ENCODE data around the gene NOXRED1.
"Not testable (repeated sequence)": the region's sequence is repeated elsewhere in the genome, so short reads cannot be mapped to it uniquely, and the experiment has no call there.

NOXRED1 gene

GRCh38 chr14:77423423-77423822, at the start of gene NOXRED1:
Gene NOXRED1 (minus strand): TSS chr14:77423523. CDS start chr14:77422889, 634 bp downstream.
- DNase-seq: no peak

- DNase-seq: no peak
Measured at GRCh38 chr14:77470224-77470870, 47.0 kb upstream of the NOXRED1 start.

- no peak for DNase-seq
Measured at GRCh38 chr14:77469539-77469938, 46.2 kb upstream of the NOXRED1 start.

GRCh38 chr14:77469067-77469505, 45.8 kb upstream of the NOXRED1 start:
- no peak for DNase-seq

GRCh38 chr14:77467801-77468200, 44.5 kb upstream of the NOXRED1 start:
- no peak for DNase-seq

- DNase-seq: peak; percentile 56
Measured at GRCh38 chr14:77459072-77459723, 35.9 kb upstream of the NOXRED1 start.

- DNase-seq: no peak
Measured at GRCh38 chr14:77458249-77458950, 35.1 kb upstream of the NOXRED1 start.

- peak; percentile 100 for DNase-seq
Measured at GRCh38 chr14:77457522-77458248, 34.4 kb upstream of the NOXRED1 start, which contains the start of the genes AHSA1 and VIPAS39. Gene AHSA1 (plus strand): TSS chr14:77458093. CDS start chr14:77458190, 97 bp downstream. Gene VIPAS39 (minus strand): TSS chr14:77457601. CDS start chr14:77454102, 3,499 bp downstream.

GRCh38 chr14:77457115-77457521, 33.8 kb upstream of the NOXRED1 start:
- DNase-seq: no peak

- DNase-seq: no peak
Measured at GRCh38 chr14:77455966-77456640, 32.8 kb upstream of the NOXRED1 start.

GRCh38 chr14:77442196-77442595, 18.9 kb upstream of the NOXRED1 start:
- no peak for DNase-seq

GRCh38 chr14:77439861-77440260, 16.5 kb upstream of the NOXRED1 start:
- DNase-seq: no peak

GRCh38 chr14:77438596-77438995, 15.3 kb upstream of the NOXRED1 start:
- DNase-seq: no peak

- DNase-seq: no peak
Measured at GRCh38 chr14:77436042-77436441, 12.7 kb upstream of the NOXRED1 start.

GRCh38 chr14:77426396-77426795, 3.1 kb upstream of the NOXRED1 start:
- DNase-seq: no peak

GRCh38 chr14:77424862-77425261, 1.5 kb upstream of the NOXRED1 start:
- DNase-seq: no peak

- DNase-seq: no peak
Measured at GRCh38 chr14:77421201-77421600, 2.1 kb downstream of the NOXRED1 start.

GRCh38 chr14:77416836-77417235, 6.5 kb downstream of the NOXRED1 start:
- no peak for DNase-seq

GRCh38 chr14:77416098-77416497, 7.2 kb downstream of the NOXRED1 start:
- DNase-seq: not testable (repeated sequence)

- not testable (repeated sequence) for DNase-seq
Measured at GRCh38 chr14:77415403-77416030, 7.8 kb downstream of the NOXRED1 start.

GRCh38 chr14:77409131-77409533, 14.2 kb downstream of the NOXRED1 start:
- peak; percentile 40 for DNase-seq

- DNase-seq: no peak
Measured at GRCh38 chr14:77407158-77407557, 16.2 kb downstream of the NOXRED1 start.

Measured in NCI-H524 treated with DMSO at 0.1 percent for 48 hours (cell line).